GM10248 (cell line): ENCODE data around the gene ABCB8.

Source experiments
- CTCF ChIA-PET: fragments of 300-600 bp; sonication (Branson Sonifier 250); formaldehyde crosslinking; extraction: SDS; loops from one replicate; lab custom pipeline; 2021; ENCODE audit warnings: antibody characterized with exemption; lab: Yijun Ruan, JAX
- POLR2A ChIA-PET: fragments of 350-650 bp; sonication (Branson Sonifier 250); formaldehyde crosslinking; extraction: SDS; loops from one replicate; lab custom pipeline; 2020; ENCODE audit warnings: antibody characterized with exemption; lab: Yijun Ruan, JAX
- DNase-seq: peaks from one replicate; pipeline ENCODE4 v3.0.0; 2012; ENCODE audit errors: extremely low spot score
- TF ChIP-seq, protein P1 (sequence below): IDR thresholded peaks from 2 replicates; pipeline ENCODE4 v1.5.1; 2012; ENCODE audit warnings: mild to moderate bottlenecking, low read depth; ENCODE audit errors: extremely low read depth, missing control alignments, control extremely low read depth

ABCB8 gene

DNA sequence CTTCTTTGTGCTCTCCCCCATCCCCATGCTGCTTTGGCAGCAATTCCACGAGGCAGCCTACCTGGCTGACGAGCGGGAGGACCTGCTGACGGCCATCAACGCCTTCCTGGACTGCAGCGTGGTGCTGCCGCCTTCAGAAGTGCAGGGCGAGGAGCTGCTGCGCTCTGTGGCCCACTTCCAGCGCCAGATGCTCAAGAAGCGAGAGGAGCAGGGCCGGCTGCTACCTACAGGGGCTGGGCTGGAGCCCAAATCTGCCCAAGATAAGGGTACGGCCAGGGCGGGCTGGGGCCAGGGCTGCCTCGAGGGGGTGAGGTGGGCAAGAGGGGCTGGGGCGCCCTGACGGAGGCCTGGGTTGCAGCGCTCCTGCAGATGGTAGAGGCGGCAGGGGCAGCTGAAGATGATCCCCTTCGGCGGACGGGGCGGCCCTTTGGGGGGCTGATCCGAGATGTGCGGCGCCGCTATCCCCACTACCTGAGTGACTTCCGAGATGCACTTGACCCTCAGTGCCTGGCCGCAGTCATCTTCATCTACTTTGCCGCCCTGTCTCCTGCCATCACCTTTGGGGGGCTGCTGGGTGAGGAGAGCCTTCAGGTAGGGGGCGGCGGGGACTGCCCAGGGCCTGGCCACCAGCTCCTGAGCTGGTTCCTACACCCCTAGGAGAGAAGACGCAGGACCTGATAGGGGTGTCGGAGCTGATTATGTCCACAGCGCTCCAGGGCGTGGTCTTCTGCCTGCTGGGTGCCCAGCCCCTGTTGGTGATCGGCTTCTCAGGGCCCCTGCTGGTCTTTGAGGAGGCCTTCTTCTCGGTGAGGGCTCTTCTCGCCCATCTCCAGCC lies 43.0 kb downstream of the ABCB8 start:
- no peak for DNase-seq
- TF ChIP-seq, protein P1, sequence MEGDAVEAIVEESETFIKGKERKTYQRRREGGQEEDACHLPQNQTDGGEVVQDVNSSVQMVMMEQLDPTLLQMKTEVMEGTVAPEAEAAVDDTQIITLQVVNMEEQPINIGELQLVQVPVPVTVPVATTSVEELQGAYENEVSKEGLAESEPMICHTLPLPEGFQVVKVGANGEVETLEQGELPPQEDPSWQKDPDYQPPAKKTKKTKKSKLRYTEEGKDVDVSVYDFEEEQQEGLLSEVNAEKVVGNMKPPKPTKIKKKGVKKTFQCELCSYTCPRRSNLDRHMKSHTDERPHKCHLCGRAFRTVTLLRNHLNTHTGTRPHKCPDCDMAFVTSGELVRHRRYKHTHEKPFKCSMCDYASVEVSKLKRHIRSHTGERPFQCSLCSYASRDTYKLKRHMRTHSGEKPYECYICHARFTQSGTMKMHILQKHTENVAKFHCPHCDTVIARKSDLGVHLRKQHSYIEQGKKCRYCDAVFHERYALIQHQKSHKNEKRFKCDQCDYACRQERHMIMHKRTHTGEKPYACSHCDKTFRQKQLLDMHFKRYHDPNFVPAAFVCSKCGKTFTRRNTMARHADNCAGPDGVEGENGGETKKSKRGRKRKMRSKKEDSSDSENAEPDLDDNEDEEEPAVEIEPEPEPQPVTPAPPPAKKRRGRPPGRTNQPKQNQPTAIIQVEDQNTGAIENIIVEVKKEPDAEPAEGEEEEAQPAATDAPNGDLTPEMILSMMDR, result no peak
- POLR2A ChIA-PET, result no interaction called here
- CTCF ChIA-PET, result no interaction called here

DNA sequence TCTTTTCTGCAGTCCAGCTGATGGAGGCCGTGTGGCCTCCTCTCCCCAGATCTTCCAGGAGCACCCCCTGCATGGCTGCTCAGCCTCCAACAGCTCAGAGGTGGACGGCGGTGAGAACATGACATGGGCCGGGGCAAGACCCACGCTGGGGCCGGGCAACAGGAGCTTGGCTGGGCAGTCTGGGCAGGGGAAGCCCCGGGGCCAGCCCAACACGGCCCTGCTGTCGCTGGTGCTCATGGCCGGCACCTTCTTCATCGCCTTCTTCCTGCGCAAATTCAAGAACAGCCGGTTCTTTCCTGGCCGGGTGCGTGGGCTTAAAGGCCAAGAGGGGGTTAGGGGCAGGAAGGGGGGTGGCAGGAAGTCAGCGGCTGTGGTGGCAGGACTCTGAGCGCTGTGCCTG lies 45.7 kb downstream of the ABCB8 start:
- CTCF ChIA-PET, result interaction anchor here (1.3 to 1.5 kb wide), 2 partner anchors 14 to 50 kb away, joined by 4 to 5 read pairs; no protein-coding TSS in a partner anchor
- TF ChIP-seq, protein P1, result no peak
- no peak for DNase-seq
- POLR2A ChIA-PET, result no interaction called here

DNA sequence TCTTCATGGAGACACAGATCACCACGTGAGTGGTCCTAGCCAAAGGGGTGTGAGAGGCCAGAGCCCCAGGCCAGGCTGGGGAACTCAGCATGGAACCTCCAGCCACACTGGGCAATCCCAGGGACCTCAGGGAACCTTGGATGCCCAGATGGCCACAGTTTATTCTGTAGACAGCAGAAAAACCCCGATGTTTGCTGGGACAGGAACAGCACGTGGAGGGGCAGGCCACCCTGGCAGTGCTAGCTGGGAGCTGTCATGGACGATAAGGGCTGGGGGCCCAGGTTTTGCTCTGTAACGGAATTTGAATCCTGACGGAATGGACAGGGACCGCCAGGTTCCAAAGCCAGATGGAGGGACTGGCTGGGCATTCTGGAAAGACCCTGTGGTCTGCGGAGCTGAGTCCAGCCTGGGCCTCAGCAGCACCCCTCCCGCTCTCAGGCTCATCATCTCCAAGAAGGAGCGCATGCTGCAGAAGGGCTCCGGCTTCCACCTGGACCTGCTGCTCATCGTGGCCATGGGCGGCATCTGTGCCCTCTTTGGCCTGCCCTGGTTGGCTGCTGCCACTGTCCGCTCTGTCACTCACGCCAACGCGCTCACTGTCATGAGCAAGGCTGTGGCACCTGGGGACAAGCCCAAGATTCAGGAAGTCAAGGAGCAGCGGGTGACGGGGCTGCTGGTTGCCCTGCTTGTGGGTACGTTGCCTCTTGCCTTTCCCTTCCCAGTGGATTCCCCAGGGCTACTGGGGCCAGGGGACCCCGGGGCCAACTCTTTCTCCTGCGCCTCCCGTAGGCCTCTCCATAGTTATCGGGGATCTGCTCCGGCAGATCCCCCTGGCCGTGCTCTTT lies 46.8 kb downstream of the ABCB8 start:
- no peak for DNase-seq
- CTCF ChIA-PET, result interaction anchor here (1.3 to 2.1 kb wide), 5 partner anchors 10 to 57 kb away, joined by 4 to 7 read pairs (median 5); no protein-coding TSS in a partner anchor
- TF ChIP-seq, protein P1, result no peak
- POLR2A ChIA-PET, result no interaction called here

DNA sequence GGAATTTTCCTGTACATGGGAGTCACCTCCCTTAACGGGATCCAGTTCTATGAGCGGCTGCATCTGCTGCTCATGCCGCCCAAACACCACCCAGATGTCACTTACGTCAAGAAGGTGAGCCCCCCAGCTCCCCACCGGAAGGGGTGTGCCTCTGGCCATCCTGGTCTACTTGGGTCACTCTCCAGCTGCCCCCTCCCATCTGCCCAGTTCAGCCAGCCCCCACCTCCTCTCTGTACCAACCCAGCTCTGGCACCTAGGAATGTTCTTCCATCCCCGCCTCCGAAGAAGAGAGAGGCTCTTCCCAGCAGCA lies 47.4 kb downstream of the ABCB8 start:
- no peak for DNase-seq
- TF ChIP-seq, protein P1, result no peak
- ChIA-PET POLR2A (no interaction called here), CTCF (interaction anchor here (1.8 to 2.1 kb wide), 4 partner anchors 10 to 57 kb away, joined by 4 to 8 read pairs (median 7); no protein-coding TSS in a partner anchor)

DNA sequence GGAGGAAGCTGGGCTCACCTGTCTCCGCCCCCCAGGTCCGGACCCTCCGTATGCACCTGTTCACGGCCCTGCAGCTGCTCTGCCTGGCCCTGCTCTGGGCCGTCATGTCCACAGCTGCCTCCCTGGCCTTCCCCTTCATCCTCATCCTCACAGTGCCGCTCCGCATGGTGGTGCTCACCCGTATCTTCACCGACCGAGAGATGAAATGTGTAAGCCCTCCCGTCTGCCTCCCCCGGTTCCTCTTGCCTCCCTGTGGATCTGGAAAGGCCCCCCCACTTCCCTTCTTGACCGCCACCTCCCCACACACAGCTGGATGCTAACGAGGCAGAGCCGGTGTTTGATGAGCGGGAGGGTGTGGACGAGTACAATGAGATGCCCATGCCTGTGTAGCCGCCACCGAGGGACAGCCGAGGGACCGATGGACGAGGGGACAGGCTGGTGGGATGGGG lies 47.8 kb downstream of the ABCB8 start:
- ChIA-PET CTCF (interaction anchor here (1.0 to 2.1 kb wide), 6 partner anchors 9 to 58 kb away, joined by 4 to 8 read pairs (median 6); no protein-coding TSS in a partner anchor), POLR2A (no interaction called here)
- TF ChIP-seq, protein P1, result no peak
- DNase-seq, result no peak

DNA sequence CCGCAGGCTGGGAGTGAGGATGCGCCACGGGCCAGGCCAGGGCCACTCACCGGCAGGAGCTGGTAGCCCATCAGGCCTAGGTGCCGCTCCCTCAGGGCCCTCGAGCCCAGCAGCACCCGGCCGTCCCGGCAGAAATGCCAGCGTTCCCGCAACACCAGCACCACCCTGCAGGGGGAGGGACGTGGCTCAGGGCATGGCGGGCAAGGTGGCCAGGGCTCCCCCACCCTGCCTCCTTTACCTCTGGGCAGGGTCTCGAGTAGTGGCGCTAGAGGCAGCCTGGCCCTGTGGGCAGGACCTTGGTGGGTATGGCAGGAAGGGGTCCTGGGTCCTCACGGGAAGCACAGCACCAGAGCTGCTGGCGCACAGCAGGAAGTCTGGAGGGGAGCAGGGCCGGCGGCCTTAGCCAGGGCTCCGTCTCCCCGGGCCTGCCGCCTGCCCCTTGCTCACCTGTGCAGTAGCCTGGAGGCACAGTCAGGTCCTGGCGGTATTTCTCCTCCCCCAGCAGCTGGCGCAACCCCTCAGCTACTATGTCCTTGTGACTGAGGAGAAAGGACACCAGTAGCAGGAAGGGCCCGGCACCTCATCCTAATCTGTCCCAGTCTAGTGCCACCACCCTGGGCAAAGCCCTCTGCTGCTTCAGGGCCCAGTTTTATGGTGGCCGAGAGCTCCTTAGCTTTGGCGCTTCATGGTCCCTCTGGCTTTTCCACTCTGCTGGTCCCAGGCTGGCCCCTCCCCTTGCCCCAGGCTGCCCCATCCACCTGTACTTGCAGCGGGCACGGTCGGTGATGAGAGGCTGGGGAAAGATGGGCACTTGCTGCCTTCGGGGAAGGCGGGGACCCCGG lies 48.8 kb downstream of the ABCB8 start:
- CTCF ChIA-PET, result interaction anchor here (0.9 to 2.1 kb wide), 11 partner anchors 8 to 92 kb away, joined by 3 to 8 read pairs (median 4); partner anchors contain the start of gene ABCB8
- no peak for DNase-seq
- TF ChIP-seq, protein P1, result no peak
- POLR2A ChIA-PET, result no interaction called here
